OCI-LY1 (cell line): ENCODE data around the gene UGT1A10.

Source experiments
- CTCF ChIP-seq: fragments of 200-600 bp; sonication (generic), shearing (Covaris generic); IDR thresholded peaks from 2 replicates; pipeline ENCODE4 v1.5.1; 2017; ENCODE audit warnings: mild to moderate bottlenecking, antibody characterized with exemption, low read length, moderate library complexity, mixed read lengths
- EZH2 ChIP-seq: fragments of 200-600 bp; sonication (generic), shearing (Covaris generic); IDR thresholded peaks from 2 replicates; pipeline ENCODE4 v1.8.0; 2017; ENCODE audit warnings: borderline replicate concordance, mixed run types, mild to moderate bottlenecking, antibody characterized with exemption, low read length, moderate library complexity, mixed read lengths

- peak; percentile 19; the same call in 1 of the 2 replicates for TF ChIP-seq CTCF
- TF ChIP-seq EZH2: no peak
Observed at GRCh38 chr2:233638836-233639235, 2.6 kb downstream of the UGT1A10 start.
